CD14-positive monocyte (primary cell): ENCODE measurements around the gene SLC43A3. TPM values are rescaled to one million over a fixed set of nuclear protein-coding genes. Genes with fewer than 3 reads are reported as not detected.

Experiments
- DNase-seq, 3 donors: peaks; one replicate each; pipeline ENCODE4 v3.0.0-alpha.2; 2011 to 2022
- H2AFZ ChIP-seq: 2 replicates; pipeline ENCODE4 v1.6.0; 2012; ENCODE audit warnings: mild to moderate bottlenecking, low read depth, low read length, inconsistent platforms; ENCODE audit not compliant: insufficient read depth, poor library complexity, severe bottlenecking
- H3K27ac ChIP-seq, 2 donors: 1 replicate in 1 of 2; 2 replicates in 1 of 2; pipeline ENCODE4 v1.5.1; 2012 to 2013; ENCODE audit warnings: low read length in 2 of 2, control low read depth in 1 of 2, inconsistent platforms in 1 of 2, low read depth in 1 of 2, mild to moderate bottlenecking in 1 of 2
- H3K27me3 ChIP-seq, 2 donors: one replicate each; pipeline versions ENCODE4 v1.6.0 to v1.6.1; 2011 to 2013; ENCODE audit warnings: low read length in 2 of 2; ENCODE audit not compliant: control insufficient read depth in 2 of 2, insufficient read depth in 2 of 2
- H3K36me3 ChIP-seq, 2 donors: replicated peaks in 1 of 2; 1 replicate in 1 of 2; 2 replicates in 1 of 2; pipeline versions ENCODE4 v1.5.1 to v1.6.1; 2012 to 2013; ENCODE audit warnings: low read length in 2 of 2, control low read depth in 1 of 2, inconsistent platforms in 1 of 2, mild to moderate bottlenecking in 1 of 2; ENCODE audit not compliant: insufficient read depth in 2 of 2, control insufficient read depth in 1 of 2
- H3K4me1 ChIP-seq, 2 donors: 1 replicate in 1 of 2; 2 replicates in 1 of 2; pipeline versions ENCODE4 v1.5.1 to v1.6.1; 2012 to 2013; ENCODE audit warnings: low read length in 2 of 2, control low read depth in 1 of 2, inconsistent platforms in 1 of 2, mild to moderate bottlenecking in 1 of 2, moderate library complexity in 1 of 2; ENCODE audit not compliant: insufficient read depth in 2 of 2, control insufficient read depth in 1 of 2
- H3K4me2 ChIP-seq: replicated peaks from 2 replicates; pipeline ENCODE3; 2012; ENCODE audit warnings: low read length, moderate library complexity, mild to moderate bottlenecking; ENCODE audit not compliant: poor library complexity, severe bottlenecking; ENCODE audit errors: extremely low read depth
- H3K4me3 ChIP-seq, 3 experiments: fragments of 200-600 bp in 1 of 3; sonication (generic) in 1 of 3; replicated peaks in 1 of 3; 1 replicate in 2 of 3; 2 replicates in 1 of 3; pipeline ENCODE4 v1.5.1; 2011 to 2013; ENCODE audit warnings: low read length in 3 of 3, mild to moderate bottlenecking in 3 of 3, control low read depth in 2 of 3, low read depth in 2 of 3, inconsistent platforms in 1 of 3, moderate library complexity in 1 of 3
- H3K79me2 ChIP-seq: 2 replicates; pipeline ENCODE4 v1.6.0; 2012; ENCODE audit warnings: mild to moderate bottlenecking, control low read depth, inconsistent platforms, low read length, moderate library complexity; ENCODE audit not compliant: insufficient read depth
- H3K9ac ChIP-seq: 2 replicates; pipeline ENCODE4 v1.6.0; 2017; ENCODE audit warnings: low read length, mild to moderate bottlenecking; ENCODE audit not compliant: insufficient read depth, poor library complexity, severe bottlenecking
- H3K9me3 ChIP-seq, 2 donors: replicated peaks in 1 of 2; 1 replicate in 1 of 2; 2 replicates in 1 of 2; pipeline versions ENCODE4 v1.5.1 to v1.6.1; 2012 to 2013; ENCODE audit warnings: low read length in 2 of 2, control low read depth in 1 of 2; ENCODE audit not compliant: control insufficient read depth in 1 of 2, insufficient read depth in 1 of 2
- H4K20me1 ChIP-seq: 2 replicates; pipeline ENCODE4 v1.6.0; 2012; ENCODE audit warnings: mild to moderate bottlenecking, low read length, control low read depth, moderate library complexity; ENCODE audit not compliant: insufficient read depth
- H3K27ac Mint-ChIP-seq, 7 donors: one replicate each; pipeline ENCODE4 v1.8.0; 2020; ENCODE audit warnings: mild to moderate bottlenecking in 7 of 7, mixed read lengths in 7 of 7, moderate library complexity in 6 of 7, inconsistent platforms in 2 of 7
- H3K27me3 Mint-ChIP-seq, 3 donors: one replicate each; pipeline ENCODE4 v1.8.0; 2021 to 2022; ENCODE audit warnings: low read depth in 3 of 3, mild to moderate bottlenecking in 3 of 3, mixed read lengths in 3 of 3, moderate library complexity in 3 of 3, inconsistent platforms in 1 of 3
- H3K36me3 Mint-ChIP-seq, 2 donors: one replicate each; pipeline ENCODE4 v1.8.0; 2020; ENCODE audit warnings: mixed read lengths in 2 of 2, inconsistent platforms in 1 of 2, mild to moderate bottlenecking in 1 of 2
- H3K4me1 Mint-ChIP-seq: one replicate; pipeline ENCODE4 v1.8.0; 2020; ENCODE audit warnings: mild to moderate bottlenecking, mixed read lengths
- H3K4me3 Mint-ChIP-seq, 2 donors: one replicate each; pipeline ENCODE4 v1.8.0; 2020; ENCODE audit warnings: mild to moderate bottlenecking in 2 of 2, mixed read lengths in 2 of 2, moderate library complexity in 1 of 2
- H3K9me3 Mint-ChIP-seq, 7 donors: one replicate each; pipeline ENCODE4 v1.8.0; 2020 to 2022; ENCODE audit warnings: mixed read lengths in 7 of 7, mild to moderate bottlenecking in 6 of 7, moderate library complexity in 6 of 7, inconsistent platforms in 2 of 7
- WGBS: methylation state at CpG from one replicate; pipeline ENCODE4 v1.1.5; 2013; ENCODE audit warnings: missing lambda C conversion rate; ENCODE audit not compliant: insufficient coverage; 5-methylcytosine and 5-hydroxymethylcytosine counted together
- intact Hi-C, 2 donors: fragments of 100-400 bp; cut with micrococcal nuclease; formaldehyde crosslinking; loops; one replicate each; pipeline versions ENCODE4 v1.15.0 to v1.15.1; 2023
- polyA plus RNA-seq, 3 donors: library from polyadenylated mRNA; depleted of rRNA in 1 of 3; unstranded in 2 of 3; stranded (reverse) in 1 of 3; fragments of 300-500 nt in 2 of 3; fragments of >200 nt in 1 of 3; fragmentation: Illumina TruSeq in 2 of 3; gene quantifications; 1 replicate in 2 of 3; 2 replicates in 1 of 3; pipeline ENCODE4 v1.2.3, GENCODE V29; 2012 to 2021
- TF ChIP-seq, protein P1 (sequence below): fragments of 200-600 bp; IDR thresholded peaks from one replicate; pipeline ENCODE4 v1.8.0; 2022; ENCODE audit warnings: antibody characterized with exemption, mild to moderate bottlenecking

Gene SLC43A3
- polyA plus RNA-seq, 3 donors, result 82.4 to 116 (median 109) TPM

DNA sequence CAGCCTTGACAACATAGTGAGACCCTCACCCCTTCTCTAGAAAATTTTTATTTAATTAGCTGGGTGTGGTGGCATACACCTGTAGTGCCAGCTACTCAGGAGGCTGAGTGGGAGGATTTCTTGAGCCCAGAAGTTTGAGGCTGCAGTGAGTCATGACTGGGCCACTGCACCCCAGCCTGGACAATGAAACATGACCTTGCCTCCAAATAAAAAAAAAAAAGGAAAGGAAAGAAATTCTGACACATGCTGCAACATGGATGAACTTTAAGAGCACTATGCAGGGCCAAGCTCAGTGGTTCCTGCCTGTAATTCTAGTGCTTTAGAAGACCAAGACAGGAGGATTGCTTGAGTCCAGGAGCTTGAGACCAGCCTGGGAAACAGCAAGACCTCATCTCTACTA, 8.8 kb downstream of the SLC43A3 start:
- H3K4me3 Mint-ChIP-seq, result no peak overlapping the region
- TF ChIP-seq, protein P1, sequence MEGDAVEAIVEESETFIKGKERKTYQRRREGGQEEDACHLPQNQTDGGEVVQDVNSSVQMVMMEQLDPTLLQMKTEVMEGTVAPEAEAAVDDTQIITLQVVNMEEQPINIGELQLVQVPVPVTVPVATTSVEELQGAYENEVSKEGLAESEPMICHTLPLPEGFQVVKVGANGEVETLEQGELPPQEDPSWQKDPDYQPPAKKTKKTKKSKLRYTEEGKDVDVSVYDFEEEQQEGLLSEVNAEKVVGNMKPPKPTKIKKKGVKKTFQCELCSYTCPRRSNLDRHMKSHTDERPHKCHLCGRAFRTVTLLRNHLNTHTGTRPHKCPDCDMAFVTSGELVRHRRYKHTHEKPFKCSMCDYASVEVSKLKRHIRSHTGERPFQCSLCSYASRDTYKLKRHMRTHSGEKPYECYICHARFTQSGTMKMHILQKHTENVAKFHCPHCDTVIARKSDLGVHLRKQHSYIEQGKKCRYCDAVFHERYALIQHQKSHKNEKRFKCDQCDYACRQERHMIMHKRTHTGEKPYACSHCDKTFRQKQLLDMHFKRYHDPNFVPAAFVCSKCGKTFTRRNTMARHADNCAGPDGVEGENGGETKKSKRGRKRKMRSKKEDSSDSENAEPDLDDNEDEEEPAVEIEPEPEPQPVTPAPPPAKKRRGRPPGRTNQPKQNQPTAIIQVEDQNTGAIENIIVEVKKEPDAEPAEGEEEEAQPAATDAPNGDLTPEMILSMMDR, result no peak
- Histone ChIP-seq H3K4me2 (no peak overlapping the region), H3K4me3 (no peak overlapping the region), H3K27me3 (no peaks in the 10 kb centered on the region), H3K9ac (no peak overlapping the region), H3K9me3 (no peaks in the 10 kb centered on the region), H2AFZ (no peak overlapping the region), H3K36me3 (peaks cover 88 to 100% of the 10 kb centered on the region in 2 donors), H3K79me2 (peaks cover 89% of the 10 kb centered on the region), H4K20me1 (peaks cover 98% of the 10 kb centered on the region), H3K27ac (no peak overlapping the region), H3K4me1 (peaks cover 0 to 5% of the 10 kb centered on the region in 2 donors)
- intact Hi-C loops, result no loop called here
- peaks cover 88 to 99% of the 10 kb centered on the region in 2 donors for H3K36me3 Mint-ChIP-seq
- peaks cover 0 to 4% (median 0%) of the 10 kb centered on the region in 7 donors for H3K9me3 Mint-ChIP-seq
- peak overlapping the region in 3 of 7 donors; percentile 52 to 63 (median 57) for H3K27ac Mint-ChIP-seq
- H3K27me3 Mint-ChIP-seq, result peaks cover 0 to 3% (median 1%) of the 10 kb centered on the region in 3 donors
- DNase-seq, result no peak
- H3K4me1 Mint-ChIP-seq, result peaks cover 15% of the 10 kb centered on the region

DNA sequence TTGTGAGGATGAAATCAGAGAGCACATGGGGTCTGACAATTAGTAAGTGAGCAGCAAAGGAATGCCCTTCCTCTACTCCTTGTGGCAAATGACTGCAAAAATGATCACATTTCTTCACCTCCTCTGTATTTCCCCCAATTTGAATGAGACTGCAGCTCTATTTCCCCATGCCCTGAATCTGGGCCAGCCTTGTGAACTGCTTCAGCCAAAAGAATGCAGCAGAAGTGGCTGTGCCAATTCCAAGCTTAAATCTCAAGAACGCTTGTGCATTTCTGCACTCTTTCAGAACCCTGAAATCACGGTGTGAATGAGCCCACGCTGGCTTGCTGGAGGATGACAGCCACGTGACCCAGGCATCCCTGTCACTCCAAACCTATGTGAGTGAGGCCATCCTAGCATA, 9.9 kb downstream of the SLC43A3 start:
- intact Hi-C loops, result no loop called here
- Histone ChIP-seq H4K20me1 (peaks cover 91% of the 10 kb centered on the region), H3K27me3 (no peaks in the 10 kb centered on the region), H3K36me3 (peaks cover 91 to 100% of the 10 kb centered on the region in 2 donors), H3K79me2 (peaks cover 79% of the 10 kb centered on the region), H3K27ac (peak overlapping the region in 1 of 2 donors; percentile 12), H3K9me3 (no peaks in the 10 kb centered on the region), H3K4me1 (peaks cover 0 to 5% of the 10 kb centered on the region in 2 donors), H3K9ac (no peak overlapping the region), H2AFZ (no peak overlapping the region), H3K4me3 (no peak overlapping the region), H3K4me2 (no peak overlapping the region)
- peak overlapping the region in 2 of 7 donors; percentile 6 to 43 for H3K27ac Mint-ChIP-seq
- H3K9me3 Mint-ChIP-seq, result peaks cover 0 to 4% (median 0%) of the 10 kb centered on the region in 7 donors
- peaks cover 84 to 96% of the 10 kb centered on the region in 2 donors for H3K36me3 Mint-ChIP-seq
- TF ChIP-seq, protein P1, result no peak
- H3K27me3 Mint-ChIP-seq, result peaks cover 0 to 3% (median 1%) of the 10 kb centered on the region in 3 donors
- peaks cover 6% of the 10 kb centered on the region for H3K4me1 Mint-ChIP-seq
- no peak for DNase-seq
- 95% methylated on average over 4 of the region's 4 CpGs for WGBS
- no peak overlapping the region for H3K4me3 Mint-ChIP-seq
